Measurements from ENCODE around the gene LBHD2. TPM values are rescaled to one million over a fixed set of nuclear protein-coding genes. Genes with fewer than 3 reads are reported as not detected.

Gene LBHD2
- total and polyA plus RNA-seq, 2 experiments from 2014 or later: not detected

DNA sequence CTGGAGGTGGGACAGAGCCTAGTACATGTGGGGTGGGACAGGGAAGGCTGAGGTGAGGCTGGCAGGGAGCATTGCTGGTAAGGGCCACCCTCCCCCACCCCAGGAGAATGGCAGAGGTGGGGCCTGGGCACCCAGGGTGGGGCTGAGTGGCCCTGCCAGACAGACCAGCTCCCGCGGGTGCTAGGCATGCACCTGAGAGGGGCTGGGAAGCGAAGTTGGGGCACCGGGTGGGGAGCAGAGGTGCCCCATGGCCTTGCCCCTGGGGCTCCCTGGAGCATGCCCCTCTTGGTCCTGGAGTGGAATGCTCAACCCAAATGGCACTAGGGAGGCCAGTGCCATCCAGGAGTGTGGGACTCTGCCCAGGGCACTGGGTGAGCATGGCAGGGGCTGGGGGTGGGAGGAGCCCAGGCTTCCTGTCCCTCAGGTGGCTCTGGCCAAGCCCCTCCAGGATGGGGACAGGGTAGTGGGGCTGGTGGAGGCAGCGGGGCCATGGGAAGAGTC lies 40.5 kb downstream of the LBHD2 start (continued):
- TF ChIP-seq, protein P1, sequence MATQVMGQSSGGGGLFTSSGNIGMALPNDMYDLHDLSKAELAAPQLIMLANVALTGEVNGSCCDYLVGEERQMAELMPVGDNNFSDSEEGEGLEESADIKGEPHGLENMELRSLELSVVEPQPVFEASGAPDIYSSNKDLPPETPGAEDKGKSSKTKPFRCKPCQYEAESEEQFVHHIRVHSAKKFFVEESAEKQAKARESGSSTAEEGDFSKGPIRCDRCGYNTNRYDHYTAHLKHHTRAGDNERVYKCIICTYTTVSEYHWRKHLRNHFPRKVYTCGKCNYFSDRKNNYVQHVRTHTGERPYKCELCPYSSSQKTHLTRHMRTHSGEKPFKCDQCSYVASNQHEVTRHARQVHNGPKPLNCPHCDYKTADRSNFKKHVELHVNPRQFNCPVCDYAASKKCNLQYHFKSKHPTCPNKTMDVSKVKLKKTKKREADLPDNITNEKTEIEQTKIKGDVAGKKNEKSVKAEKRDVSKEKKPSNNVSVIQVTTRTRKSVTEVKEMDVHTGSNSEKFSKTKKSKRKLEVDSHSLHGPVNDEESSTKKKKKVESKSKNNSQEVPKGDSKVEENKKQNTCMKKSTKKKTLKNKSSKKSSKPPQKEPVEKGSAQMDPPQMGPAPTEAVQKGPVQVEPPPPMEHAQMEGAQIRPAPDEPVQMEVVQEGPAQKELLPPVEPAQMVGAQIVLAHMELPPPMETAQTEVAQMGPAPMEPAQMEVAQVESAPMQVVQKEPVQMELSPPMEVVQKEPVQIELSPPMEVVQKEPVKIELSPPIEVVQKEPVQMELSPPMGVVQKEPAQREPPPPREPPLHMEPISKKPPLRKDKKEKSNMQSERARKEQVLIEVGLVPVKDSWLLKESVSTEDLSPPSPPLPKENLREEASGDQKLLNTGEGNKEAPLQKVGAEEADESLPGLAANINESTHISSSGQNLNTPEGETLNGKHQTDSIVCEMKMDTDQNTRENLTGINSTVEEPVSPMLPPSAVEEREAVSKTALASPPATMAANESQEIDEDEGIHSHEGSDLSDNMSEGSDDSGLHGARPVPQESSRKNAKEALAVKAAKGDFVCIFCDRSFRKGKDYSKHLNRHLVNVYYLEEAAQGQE (IDR thresholded peaks at IDR 0.05; ENCODE audit: unreplicated experiment): no peak
- TF ChIP-seq JUNB (IDR thresholded peaks at IDR 0.05; ENCODE audit: unreplicated experiment): no peak
- no peak for TF ChIP-seq EZH2phosphoT487 (IDR thresholded peaks at IDR 0.05; ENCODE audit: unreplicated experiment)
- TF ChIP-seq ETS1 (IDR thresholded peaks at IDR 0.05): no peak
- no peak for TF ChIP-seq POLR2AphosphoS5 (IDR thresholded peaks at IDR 0.05; ENCODE audit: low read depth)

GRCh38 chr14:103125098-103126070 lies 41.4 kb downstream of the LBHD2 start:
- H4K20me1 ChIP-seq (replicated peaks; ENCODE audit: insufficient read depth): peaks cover 9% of the 10 kb centered on the region
- Mint-ChIP-seq H3K4me1 (peaks cover 16% of the 10 kb centered on the region), H3K36me3 (ENCODE audit: low read depth) (peaks cover 2% of the 10 kb centered on the region; the same call in 1 of the 3 replicates), H3K27me3 (ENCODE audit: insufficient read depth, low read depth, poor library complexity) (peaks cover 50% of the 10 kb centered on the region), H3K27ac (no peak overlapping the region), H3K9me3 (no peaks in the 10 kb centered on the region; the same call in 2 of the 3 replicates), H3K4me3 (no peak overlapping the region)
- H3K4me2 ChIP-seq: no peak overlapping the region
- H3K27ac ChIP-seq (ENCODE audit: low read depth): no peak overlapping the region
- peaks cover 69% of the 10 kb centered on the region for H3K27me3 ChIP-seq (ENCODE audit: insufficient read depth)
- H3K36me3 ChIP-seq (ENCODE audit: insufficient read depth): no peaks in the 10 kb centered on the region
- peaks cover 5% of the 10 kb centered on the region; the same call in 1 of the 2 replicates for H3F3A ChIP-seq (replicated peaks; ENCODE audit: low read depth)
- peaks cover 15% of the 10 kb centered on the region; the same call in 1 of the 2 replicates for H3K4me1 ChIP-seq (ENCODE audit: insufficient read depth)
- no peak overlapping the region for H3K4me3 ChIP-seq
- H3K79me2 ChIP-seq (replicated peaks; ENCODE audit: insufficient read depth): no peaks in the 10 kb centered on the region
- ATAC-seq: no peak
- no peak for TF ChIP-seq CREB1 (CRISPR knock-in tag; IDR thresholded peaks at IDR 0.05; ENCODE audit: low read depth)
- TF ChIP-seq, protein P1 (IDR thresholded peaks at IDR 0.05; ENCODE audit: unreplicated experiment): no peak
- H3K9me2 ChIP-seq (ENCODE audit: insufficient read depth): no peaks in the 10 kb centered on the region
- no peak for DNase-seq (ENCODE audit: low spot score)
- no peak overlapping the region for H2AFZ ChIP-seq

Data from GM23338 (cell line).